HG02938 (cell line): ENCODE data around the gene MANEA.
"Not testable (repeated sequence)": the region's sequence is repeated elsewhere in the genome, so short reads cannot be mapped to it uniquely, and the experiment has no call there.

Source experiments
- ATAC-seq: cut with Tn5 transposase; IDR thresholded peaks from one replicate; pipeline ENCODE4 v1.9.1; 2021; ENCODE audit warnings: mild to moderate bottlenecking, moderate library complexity; ENCODE audit not compliant: unreplicated experiment

Gene MANEA

DNA sequence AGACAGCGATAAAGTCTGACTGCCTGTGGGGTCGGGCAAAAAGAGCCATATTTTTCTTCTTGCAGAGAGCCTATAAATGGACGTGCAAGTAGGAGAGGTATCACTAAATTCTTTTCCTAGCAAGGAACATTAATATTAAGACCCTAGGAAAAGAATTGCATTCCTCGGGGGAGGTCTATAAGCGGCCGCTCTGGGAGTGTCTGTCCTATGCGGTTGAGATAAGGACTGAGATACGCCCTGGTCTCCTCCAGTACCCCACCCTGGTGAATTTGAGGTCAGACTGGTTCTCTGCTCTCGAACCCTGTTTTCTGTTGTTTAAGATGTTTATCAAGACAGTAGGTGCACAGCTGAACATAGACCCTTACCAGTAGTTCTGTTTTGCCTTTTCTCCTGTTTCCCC lies 6.9 kb downstream of the MANEA start:
- not testable (repeated sequence) for ATAC-seq

DNA sequence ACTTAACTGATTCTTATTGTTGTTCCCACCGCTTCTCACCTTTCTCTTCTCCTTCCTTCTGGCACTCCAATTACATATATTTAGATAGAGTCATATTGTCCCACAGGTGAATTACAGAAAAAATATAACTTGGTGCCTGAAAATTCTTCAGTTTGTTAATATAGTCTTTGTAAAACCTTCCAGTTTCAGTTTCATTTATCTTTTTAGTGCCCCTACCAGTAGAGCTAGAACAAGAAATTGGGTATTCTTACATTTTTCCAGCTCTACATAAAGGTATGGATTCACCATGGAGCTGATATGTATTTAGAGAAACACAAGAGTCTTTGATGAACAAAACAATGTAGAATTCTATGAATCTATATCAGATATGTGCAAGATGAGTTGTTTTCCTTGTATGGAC lies 10.7 kb downstream of the MANEA start:
- ATAC-seq, result no peak

DNA sequence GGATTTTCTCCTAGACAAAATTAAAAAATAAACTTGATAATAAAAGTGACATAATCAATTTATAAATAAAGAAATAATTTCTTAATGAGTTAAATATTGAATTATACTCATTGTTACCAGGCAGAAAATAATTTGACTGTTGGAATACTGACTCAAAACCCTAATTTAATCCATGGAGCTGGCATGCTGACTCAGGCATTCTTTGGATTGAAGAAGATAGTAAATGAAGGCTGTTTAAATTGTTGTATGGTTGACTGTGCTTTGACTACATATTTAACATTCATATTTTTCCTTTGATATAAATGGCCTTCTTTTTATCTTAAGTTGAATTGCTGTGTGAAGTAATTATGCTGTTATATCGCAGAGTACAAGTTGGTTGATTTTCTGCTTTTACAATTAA lies 11.7 kb downstream of the MANEA start:
- ATAC-seq, result no peak

DNA sequence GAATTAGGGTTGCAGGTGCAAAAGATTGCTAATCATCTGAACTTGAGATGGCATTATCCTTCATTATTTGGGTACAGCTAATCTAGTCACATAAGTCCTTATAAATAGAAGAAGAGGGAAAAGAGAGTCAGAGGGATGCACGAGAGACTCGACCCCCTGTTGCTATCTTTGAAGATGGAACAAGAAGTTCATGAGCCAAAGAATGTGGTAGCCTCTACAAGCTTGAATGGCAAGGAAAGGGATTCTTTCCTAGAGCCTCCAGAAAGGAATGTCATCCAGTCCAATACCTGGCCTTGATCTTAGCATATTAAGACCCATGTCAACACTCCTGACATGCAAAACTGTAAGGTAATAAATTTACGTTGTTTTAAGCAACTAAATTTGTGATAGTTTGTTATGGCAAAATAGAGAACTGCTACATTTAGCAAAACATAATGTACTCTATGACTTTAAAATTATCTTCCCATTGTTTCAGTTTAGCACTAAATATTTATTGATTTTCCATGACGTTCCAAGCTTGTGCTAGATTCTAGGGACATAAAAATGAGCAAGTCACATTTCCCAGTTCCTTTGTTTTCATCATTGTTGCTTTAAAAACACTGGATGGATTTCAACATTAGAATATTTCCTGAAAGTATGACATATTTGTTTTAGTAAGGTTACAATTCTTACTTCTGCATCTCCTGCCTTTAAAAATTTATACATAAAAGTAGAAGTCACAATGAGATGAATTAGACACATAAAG lies 12.7 kb downstream of the MANEA start:
- no peak for ATAC-seq

DNA sequence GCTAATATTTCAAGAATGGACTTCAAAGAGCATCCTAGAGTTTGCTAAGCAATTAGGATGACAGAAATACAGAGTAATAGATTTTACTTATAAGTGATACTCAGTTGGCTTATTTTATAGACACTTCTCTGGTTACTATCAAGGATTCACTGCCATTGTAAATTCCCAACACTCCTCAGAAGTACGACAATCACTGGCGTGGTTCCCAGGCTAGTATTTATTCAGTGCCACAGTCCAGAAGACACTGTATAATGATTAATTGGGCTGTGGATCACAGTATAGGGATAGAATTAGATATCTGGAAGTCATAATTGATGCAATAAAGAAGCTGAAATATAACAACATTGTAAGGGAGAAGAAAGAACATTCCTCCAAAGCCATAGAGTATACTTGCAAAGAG lies 15.7 kb downstream of the MANEA start:
- no peak for ATAC-seq

DNA sequence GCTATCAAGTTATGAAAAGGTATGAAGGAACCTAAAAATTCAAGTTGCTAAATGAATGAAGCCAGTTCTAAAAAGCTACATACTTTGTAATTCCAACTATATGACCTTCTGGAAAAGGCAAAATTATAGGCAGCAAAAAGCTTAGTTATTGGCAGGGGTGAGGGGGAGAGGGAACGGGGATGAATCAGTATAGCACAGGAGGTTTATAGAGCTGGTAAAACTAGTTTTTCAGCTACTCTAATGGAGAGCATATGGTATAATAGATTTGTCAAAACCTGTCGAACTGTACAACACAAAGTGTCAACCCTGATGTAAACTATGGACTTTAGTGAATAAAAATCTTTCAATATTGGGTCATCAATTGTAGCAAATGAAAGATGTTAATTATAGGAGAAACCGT lies 18.7 kb downstream of the MANEA start:
- ATAC-seq, result no peak

DNA sequence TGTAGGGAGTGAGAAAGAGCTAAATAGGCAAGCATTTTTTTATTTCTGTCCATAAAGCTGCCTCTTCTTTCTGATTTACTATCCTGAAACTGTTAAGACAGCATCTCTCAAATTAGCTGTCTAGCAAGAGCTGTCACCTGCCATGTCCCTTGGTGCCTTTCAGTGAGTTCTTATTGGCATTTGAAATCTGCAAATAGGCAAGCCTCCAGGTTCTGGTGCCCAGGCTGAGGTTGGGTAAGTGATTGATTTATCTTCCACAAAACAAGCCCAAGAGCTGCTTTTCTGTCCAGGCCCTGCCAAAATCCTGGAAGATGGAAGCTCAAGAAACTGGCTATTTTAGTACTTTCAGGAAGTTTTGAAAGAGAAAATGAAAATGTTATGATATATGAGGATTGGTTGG lies 22.4 kb downstream of the MANEA start:
- no peak for ATAC-seq

DNA sequence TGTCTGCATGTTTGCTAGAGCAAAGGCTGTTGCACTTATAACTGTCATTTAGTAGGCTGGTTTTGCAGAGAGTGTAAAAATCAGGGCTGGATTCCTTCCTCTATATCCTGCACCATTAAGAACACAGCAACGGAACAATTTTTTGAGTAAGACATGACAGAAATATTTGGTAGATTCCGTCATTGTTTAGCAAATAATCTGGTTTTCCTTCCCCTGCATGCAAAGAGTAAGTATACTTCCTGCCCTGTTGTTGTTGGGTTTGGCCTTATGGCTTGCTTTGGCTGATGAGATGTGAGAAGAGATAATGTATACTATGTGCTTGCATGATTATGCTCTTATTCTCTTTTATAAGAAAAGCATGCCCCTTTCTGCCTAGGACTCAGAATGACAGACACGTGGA lies 23.8 kb downstream of the MANEA start:
- no peak for ATAC-seq

DNA sequence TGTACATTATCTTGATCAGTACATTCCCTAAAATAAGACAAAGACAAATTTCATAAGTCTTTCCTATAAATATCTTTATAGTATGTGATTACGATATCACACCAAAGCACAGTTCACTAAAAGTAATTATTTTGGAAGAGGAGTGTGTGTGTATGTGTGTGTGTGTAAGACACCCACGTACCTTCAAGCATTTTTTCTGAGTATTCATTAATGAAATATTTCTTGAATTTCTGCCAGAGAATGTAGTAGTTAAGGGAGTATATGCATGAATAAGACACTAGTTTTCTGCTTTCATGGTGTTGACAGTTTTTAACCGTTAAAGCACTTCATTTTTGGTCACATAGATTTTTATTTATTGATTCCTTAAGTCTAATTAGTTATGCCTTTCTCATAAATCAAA lies 36.8 kb downstream of the MANEA start:
- ATAC-seq, result no peak

DNA sequence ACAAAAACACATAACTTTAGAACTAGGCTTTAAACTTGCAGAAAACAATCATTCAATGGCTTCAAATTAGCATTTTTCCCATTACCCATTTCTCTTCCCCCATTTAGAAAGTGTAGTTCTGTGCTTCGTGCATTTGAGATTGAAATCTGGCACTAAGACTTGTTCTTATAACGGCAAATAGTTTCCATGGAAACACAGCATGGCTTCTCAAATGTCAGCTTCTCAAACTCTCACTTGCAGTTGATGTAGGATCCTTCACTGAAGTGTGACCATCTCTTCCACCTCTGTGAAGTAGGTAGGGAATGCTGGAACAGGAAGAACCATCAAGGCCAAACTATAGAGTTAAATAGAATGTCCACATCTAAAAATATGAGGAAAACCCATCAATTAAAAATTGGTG lies 52.2 kb downstream of the MANEA start:
- ATAC-seq, result no peak

DNA sequence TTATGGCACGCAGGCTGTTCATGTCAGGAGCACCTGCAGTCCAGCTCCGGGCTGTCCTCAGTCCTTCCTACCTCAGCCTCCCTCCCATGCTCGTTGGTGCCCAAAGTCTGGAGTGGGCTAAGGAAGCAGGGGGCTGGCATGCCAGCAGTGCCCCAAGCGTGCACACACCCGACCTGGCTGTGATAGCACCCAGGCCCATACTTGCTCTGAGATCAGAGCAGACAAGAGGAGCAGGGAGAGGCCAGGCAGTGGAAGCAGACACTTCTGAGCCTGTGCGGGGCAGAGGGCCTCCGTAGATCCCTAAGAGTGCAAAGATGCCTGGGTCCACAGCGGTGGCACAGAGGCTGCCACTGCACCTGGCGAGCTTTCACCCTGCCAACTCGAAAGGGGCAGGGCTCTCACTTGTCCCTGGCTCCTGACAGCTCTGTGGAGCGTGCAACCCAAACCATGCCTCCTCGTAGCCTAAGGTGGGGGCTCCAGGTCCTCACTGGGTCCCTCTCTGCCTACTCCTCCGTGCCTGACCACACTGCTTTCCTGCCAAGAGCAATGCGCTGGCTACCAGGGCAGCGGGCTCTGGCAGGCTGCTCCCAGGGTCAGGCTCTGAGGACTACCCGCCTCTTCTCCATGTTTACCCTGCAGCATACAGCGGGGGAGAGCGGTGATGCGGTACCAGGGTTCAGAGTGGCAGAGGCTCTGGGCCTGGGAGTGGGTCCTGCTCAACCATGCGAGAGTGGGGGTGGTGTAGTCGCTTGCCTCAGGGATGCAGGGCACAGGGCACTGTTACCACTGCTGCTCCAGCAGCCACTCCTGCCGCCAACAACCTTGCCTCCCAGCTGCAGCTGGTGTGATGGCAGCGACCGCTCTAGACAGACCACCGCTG lies 59.5 kb downstream of the MANEA start:
- no peak for ATAC-seq

DNA sequence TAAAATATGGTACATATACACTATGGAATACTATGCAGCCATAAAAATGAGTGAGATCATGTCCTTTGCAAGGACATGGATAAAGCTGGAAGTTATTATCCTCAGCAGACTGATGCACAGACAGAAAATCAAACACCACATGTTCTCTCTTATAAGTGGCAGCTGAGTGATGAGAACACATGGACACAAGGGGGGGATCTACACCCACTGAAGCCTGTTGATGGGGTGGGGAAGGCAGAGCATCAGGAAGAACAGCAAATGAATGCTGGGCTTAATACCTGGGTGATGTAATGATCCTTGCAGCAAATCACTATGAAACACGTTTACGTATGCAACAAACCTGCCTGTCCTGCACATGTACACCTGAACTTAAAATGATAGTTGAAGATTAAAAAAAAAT lies 71.3 kb downstream of the MANEA start:
- no peak for ATAC-seq

DNA sequence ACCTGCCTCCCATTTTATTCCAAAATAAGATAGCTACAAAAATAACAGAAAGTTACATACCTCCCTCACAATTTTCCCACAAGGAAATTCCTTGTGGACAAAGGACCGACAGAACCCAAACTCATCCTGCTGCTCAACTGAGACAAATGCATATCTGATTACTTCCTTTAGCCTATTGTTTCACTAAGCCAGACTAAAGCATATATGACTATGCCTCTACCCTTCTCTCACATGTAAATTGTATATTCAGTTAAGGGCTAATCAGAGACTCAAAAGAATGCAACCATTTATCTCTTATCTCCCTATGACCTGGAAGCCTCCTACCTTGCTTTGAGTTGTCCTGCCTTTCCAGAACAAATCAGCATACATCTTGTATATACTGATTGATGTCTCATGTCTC lies 72.1 kb downstream of the MANEA start:
- ATAC-seq, result no peak

DNA sequence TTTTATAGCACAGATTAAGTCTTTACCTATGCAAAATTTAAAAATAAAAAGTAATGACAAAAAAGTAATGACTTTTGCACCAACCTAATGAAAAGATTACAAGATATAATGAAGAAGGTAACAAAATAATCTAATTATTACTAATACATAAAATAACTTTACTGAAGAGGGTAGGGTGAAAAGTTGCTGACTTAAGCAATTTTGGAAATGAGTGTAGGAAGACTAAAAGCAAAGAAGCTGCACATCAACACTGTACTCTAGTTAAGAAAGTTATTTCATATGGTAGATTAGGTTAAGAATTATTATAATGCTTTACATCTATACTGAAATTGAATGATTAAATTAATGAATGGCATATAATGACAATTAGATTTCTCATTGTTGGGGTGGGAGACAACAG lies 76.8 kb downstream of the MANEA start:
- ATAC-seq, result no peak

DNA sequence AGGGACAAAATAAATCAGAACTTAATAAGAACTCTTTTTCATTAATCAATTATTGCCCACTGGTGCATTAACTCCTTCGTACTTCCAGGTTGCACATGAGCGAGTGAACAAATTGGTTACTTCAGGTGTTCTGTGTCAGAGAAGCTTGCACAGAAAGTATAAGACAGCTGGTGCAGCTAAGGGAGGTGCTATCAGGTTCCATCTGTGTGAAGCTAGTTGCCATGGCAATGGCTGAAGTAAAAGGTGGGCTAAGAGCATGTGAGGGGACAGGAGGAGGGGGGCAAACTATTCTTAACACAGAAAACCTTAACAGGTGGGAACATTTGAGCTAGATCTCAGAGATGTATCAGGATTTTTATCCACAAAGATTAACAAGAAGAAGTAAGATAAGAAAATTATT lies 81.6 kb downstream of the MANEA start:
- no peak for ATAC-seq
